ENCODE data around the gene IL11RA.

The IL11RA gene

GRCh38 chr9:34652602-34653000 lies 616 bp downstream of the IL11RA start:
- Histone ChIP-seq H3K9me3 (ENCODE audit: insufficient read depth, low read length) (no peaks in the 10 kb centered on the region), H3K36me3 (ENCODE audit: low read length) (no peaks in the 10 kb centered on the region), H3F3A (ENCODE audit: insufficient read depth) (no peaks in the 10 kb centered on the region), H3K4me3 (ENCODE audit: insufficient read depth, low read length, poor library complexity, severe bottlenecking) (no peak overlapping the region), H4K20me1 (ENCODE audit: low read depth, low read length) (no peaks in the 10 kb centered on the region), H3K4me2 (ENCODE audit: low read depth, low read length, poor library complexity, severe bottlenecking) (no peak overlapping the region), H3K9ac (ENCODE audit: low read length) (no peak overlapping the region), H3K79me2 (ENCODE audit: insufficient read depth, low read length) (no peaks in the 10 kb centered on the region), H3K27ac (ENCODE audit: low read depth, low read length) (no peak overlapping the region), H2AFZ (ENCODE audit: low read depth, low read length, severe bottlenecking) (no peak overlapping the region), H3K27me3 (ENCODE audit: low read length) (no peaks in the 10 kb centered on the region), H3K9me2 (replicated peaks; ENCODE audit: insufficient read depth, low read length) (no peaks in the 10 kb centered on the region)
- TF ChIP-seq EZH2phosphoT487 (conservative IDR thresholded peaks at IDR 0.05; ENCODE audit: low read length) (no peak), CTCF (IDR thresholded peaks at IDR 0.05; ENCODE audit: insufficient read depth, low read length, poor library complexity, severe bottlenecking) (no peak)

- no peak overlapping the region for H2AFZ ChIP-seq (ENCODE audit: low read depth, low read length, severe bottlenecking)
Observed at GRCh38 chr9:34653151-34654072, 1.4 kb downstream of the IL11RA start.

GRCh38 chr9:34654323-34655051 lies 2.5 kb downstream of the IL11RA start:
- TF ChIP-seq EZH2phosphoT487 (conservative IDR thresholded peaks at IDR 0.05; ENCODE audit: low read length), result no peak
- TF ChIP-seq CTCF (IDR thresholded peaks at IDR 0.05; ENCODE audit: insufficient read depth, low read length, poor library complexity, severe bottlenecking), result no peak
- H3K79me2 ChIP-seq (ENCODE audit: insufficient read depth, low read length), result no peaks in the 10 kb centered on the region

More at GRCh38 chr9:34653151-34654072, 1.4 kb downstream of the IL11RA start:
- H3K79me2 ChIP-seq (ENCODE audit: insufficient read depth, low read length), result no peaks in the 10 kb centered on the region
- H3K9me3 ChIP-seq (ENCODE audit: insufficient read depth, low read length), result no peaks in the 10 kb centered on the region
- no peaks in the 10 kb centered on the region for H4K20me1 ChIP-seq (ENCODE audit: low read depth, low read length)
- H3K9ac ChIP-seq (ENCODE audit: low read length), result no peak overlapping the region
- no peaks in the 10 kb centered on the region for H3F3A ChIP-seq (ENCODE audit: insufficient read depth)
- no peak overlapping the region for H3K27ac ChIP-seq (ENCODE audit: low read depth, low read length)
- H3K4me2 ChIP-seq (ENCODE audit: low read depth, low read length, poor library complexity, severe bottlenecking), result no peak overlapping the region
- H3K9me2 ChIP-seq (replicated peaks; ENCODE audit: insufficient read depth, low read length), result no peaks in the 10 kb centered on the region
- TF ChIP-seq EZH2phosphoT487 (conservative IDR thresholded peaks at IDR 0.05; ENCODE audit: low read length) (no peak), CTCF (IDR thresholded peaks at IDR 0.05; ENCODE audit: insufficient read depth, low read length, poor library complexity, severe bottlenecking) (no peak)
- no peak overlapping the region for H3K4me3 ChIP-seq (ENCODE audit: insufficient read depth, low read length, poor library complexity, severe bottlenecking)
- H3K27me3 ChIP-seq (ENCODE audit: low read length), result no peaks in the 10 kb centered on the region
- no peaks in the 10 kb centered on the region for H3K36me3 ChIP-seq (ENCODE audit: low read length)

More at GRCh38 chr9:34654323-34655051, 2.5 kb downstream of the IL11RA start:
- Histone ChIP-seq H3K9me2 (replicated peaks; ENCODE audit: insufficient read depth, low read length) (no peaks in the 10 kb centered on the region), H3K4me3 (ENCODE audit: insufficient read depth, low read length, poor library complexity, severe bottlenecking) (no peak overlapping the region), H4K20me1 (ENCODE audit: low read depth, low read length) (no peaks in the 10 kb centered on the region), H3K9me3 (ENCODE audit: insufficient read depth, low read length) (no peaks in the 10 kb centered on the region), H3K27me3 (ENCODE audit: low read length) (no peaks in the 10 kb centered on the region), H3K27ac (ENCODE audit: low read depth, low read length) (no peak overlapping the region), H3K36me3 (ENCODE audit: low read length) (no peaks in the 10 kb centered on the region), H3K4me2 (ENCODE audit: low read depth, low read length, poor library complexity, severe bottlenecking) (no peak overlapping the region), H3K9ac (ENCODE audit: low read length) (no peak overlapping the region), H2AFZ (ENCODE audit: low read depth, low read length, severe bottlenecking) (no peak overlapping the region), H3F3A (ENCODE audit: insufficient read depth) (no peaks in the 10 kb centered on the region)
